Measurements from ENCODE around the gene SARDH. TPM values are rescaled to one million over a fixed set of nuclear protein-coding genes. Genes with fewer than 3 reads are reported as not detected.

Gene SARDH
- polyA plus RNA-seq, 1 donor (not counting 4 experiments of a cell fraction or from before 2014, with no cell fraction given), result 0.03 TPM

DNA sequence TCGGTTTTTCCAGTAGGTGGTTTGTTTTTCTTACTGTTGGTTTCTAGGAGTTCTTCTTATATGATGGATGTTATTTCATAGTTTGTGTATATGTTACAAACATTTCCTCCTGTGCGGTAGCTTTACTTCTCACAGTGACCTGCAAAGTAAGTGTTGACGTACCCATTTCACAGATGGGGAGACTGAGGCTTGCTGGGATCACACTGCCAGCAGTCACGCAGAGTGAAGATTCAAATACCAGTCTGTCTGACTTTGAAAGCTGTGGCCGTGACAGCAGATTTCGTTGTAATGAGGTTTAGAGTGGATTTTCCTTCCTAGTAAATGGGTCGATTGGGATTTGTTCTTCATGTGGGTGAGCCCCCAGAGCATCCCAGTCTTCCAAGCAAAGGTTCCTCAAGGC is 89.0 kb downstream of the SARDH start:
- DNase-seq (ENCODE audit: low read depth, low spot score) (no peak), FAIRE-seq (no peak)
- no peak overlapping the region for H3K4me2 ChIP-seq (ENCODE audit: control insufficient read depth, extremely low read depth, insufficient read depth, low read depth, low read length)
- TF ChIP-seq, protein P1, sequence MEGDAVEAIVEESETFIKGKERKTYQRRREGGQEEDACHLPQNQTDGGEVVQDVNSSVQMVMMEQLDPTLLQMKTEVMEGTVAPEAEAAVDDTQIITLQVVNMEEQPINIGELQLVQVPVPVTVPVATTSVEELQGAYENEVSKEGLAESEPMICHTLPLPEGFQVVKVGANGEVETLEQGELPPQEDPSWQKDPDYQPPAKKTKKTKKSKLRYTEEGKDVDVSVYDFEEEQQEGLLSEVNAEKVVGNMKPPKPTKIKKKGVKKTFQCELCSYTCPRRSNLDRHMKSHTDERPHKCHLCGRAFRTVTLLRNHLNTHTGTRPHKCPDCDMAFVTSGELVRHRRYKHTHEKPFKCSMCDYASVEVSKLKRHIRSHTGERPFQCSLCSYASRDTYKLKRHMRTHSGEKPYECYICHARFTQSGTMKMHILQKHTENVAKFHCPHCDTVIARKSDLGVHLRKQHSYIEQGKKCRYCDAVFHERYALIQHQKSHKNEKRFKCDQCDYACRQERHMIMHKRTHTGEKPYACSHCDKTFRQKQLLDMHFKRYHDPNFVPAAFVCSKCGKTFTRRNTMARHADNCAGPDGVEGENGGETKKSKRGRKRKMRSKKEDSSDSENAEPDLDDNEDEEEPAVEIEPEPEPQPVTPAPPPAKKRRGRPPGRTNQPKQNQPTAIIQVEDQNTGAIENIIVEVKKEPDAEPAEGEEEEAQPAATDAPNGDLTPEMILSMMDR (optimal IDR thresholded peaks at IDR 0.05 in 1 of 3, IDR thresholded peaks at IDR 0.05 in 1 of 3, conservative IDR thresholded peaks at IDR 0.05 in 1 of 3; ENCODE audit: extremely low read depth in 1 of 3, insufficient read depth in 2 of 3, low read length in 3 of 3), result no peak
- TF ChIP-seq EZH2 (IDR thresholded peaks at IDR 0.05; ENCODE audit: low read length), result no peak
- no peak overlapping the region for H2AFZ ChIP-seq (ENCODE audit: control insufficient read depth, low read length)
- H3K9me1 ChIP-seq (ENCODE audit: control insufficient read depth, extremely low read depth, insufficient read depth, low read length), result no peaks in the 10 kb centered on the region
- no peaks in the 10 kb centered on the region for H3K79me2 ChIP-seq (ENCODE audit: control insufficient read depth, insufficient read depth, low read length)
- H3K9me3 ChIP-seq (ENCODE audit: control insufficient read depth, low read depth, low read length), result no peaks in the 10 kb centered on the region
- peaks cover 15% of the 10 kb centered on the region for H3K27me3 ChIP-seq (ENCODE audit: control insufficient read depth, extremely low read depth, insufficient read depth, low read length)
- H3K27ac ChIP-seq (ENCODE audit: control insufficient read depth, insufficient read depth, low read length), result no peak overlapping the region
- dilution Hi-C loops (cut with MboI; ENCODE audit: extremely low pct_ligation_motif_present, low sequenced_read_pairs), result no loop called here
- no peaks in the 10 kb centered on the region for H3K36me3 ChIP-seq (ENCODE audit: control insufficient read depth in 2 of 2, extremely low read depth in 1 of 2, insufficient read depth in 2 of 2, low read length in 2 of 2)
- H3K9ac ChIP-seq (ENCODE audit: control insufficient read depth, extremely low read depth, insufficient read depth, low read length), result no peak overlapping the region
- H3K4me1 ChIP-seq (ENCODE audit: control insufficient read depth, extremely low read depth, insufficient read depth, low read length), result no peaks in the 10 kb centered on the region
- no peak overlapping the region for H3K4me3 ChIP-seq (ENCODE audit: control insufficient read depth in 2 of 3, extremely low read depth in 1 of 3, insufficient read depth in 2 of 3, low read depth in 1 of 3, low read length in 3 of 3)
- no peaks in the 10 kb centered on the region for H4K20me1 ChIP-seq (ENCODE audit: control insufficient read depth, extremely low read depth, insufficient read depth, low read length)

DNA sequence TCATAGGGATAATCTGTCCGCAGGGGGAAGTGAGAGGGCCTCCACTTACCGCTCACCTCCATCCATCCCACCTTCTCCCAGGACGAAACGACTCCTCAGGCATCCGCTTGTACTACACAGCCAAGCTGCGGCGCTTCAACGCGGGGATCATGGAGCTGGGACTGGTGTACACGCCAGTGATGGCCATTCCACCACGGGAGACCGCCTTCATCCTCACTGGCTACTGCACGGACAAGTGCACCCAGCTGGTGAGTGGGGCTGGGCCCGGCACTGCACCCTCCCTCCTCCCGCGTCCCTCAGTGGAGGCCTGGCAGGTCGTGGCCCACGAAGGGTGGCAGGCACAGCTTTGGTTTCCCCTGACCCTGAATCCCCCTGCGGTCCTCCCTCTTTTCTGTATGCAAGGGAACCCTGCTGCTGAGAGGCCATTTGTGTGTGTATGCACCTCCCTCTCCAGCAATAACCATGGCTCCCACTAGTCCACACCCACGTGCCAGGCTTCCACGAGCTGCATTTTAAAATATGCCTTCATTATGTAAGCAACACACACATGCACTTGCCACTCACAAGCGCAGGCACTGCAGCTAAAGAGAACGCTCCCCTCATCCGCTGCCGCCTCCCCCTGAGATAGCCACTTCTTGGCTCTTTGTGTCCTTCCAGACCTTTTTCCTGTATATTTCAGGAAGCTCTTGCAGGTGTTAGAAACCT is 90.2 kb downstream of the SARDH start:
- TF ChIP-seq, protein P1 (optimal IDR thresholded peaks at IDR 0.05 in 1 of 3, IDR thresholded peaks at IDR 0.05 in 1 of 3, conservative IDR thresholded peaks at IDR 0.05 in 1 of 3; ENCODE audit: extremely low read depth in 1 of 3, insufficient read depth in 2 of 3, low read length in 3 of 3), result no peak
- TF ChIP-seq EZH2 (IDR thresholded peaks at IDR 0.05; ENCODE audit: low read length), result no peak
- FAIRE-seq, result no peak
- H3K4me3 ChIP-seq (ENCODE audit: control insufficient read depth in 2 of 3, extremely low read depth in 1 of 3, insufficient read depth in 2 of 3, low read depth in 1 of 3, low read length in 3 of 3), result no peak overlapping the region
- no peaks in the 10 kb centered on the region for H3K79me2 ChIP-seq (ENCODE audit: control insufficient read depth, insufficient read depth, low read length)
- H3K9ac ChIP-seq (ENCODE audit: control insufficient read depth, extremely low read depth, insufficient read depth, low read length), result no peak overlapping the region
- no peaks in the 10 kb centered on the region for H3K4me1 ChIP-seq (ENCODE audit: control insufficient read depth, extremely low read depth, insufficient read depth, low read length)
- no peaks in the 10 kb centered on the region for H3K9me1 ChIP-seq (ENCODE audit: control insufficient read depth, extremely low read depth, insufficient read depth, low read length)
- H3K27me3 ChIP-seq (ENCODE audit: control insufficient read depth, extremely low read depth, insufficient read depth, low read length), result peaks cover 15% of the 10 kb centered on the region
- H4K20me1 ChIP-seq (ENCODE audit: control insufficient read depth, extremely low read depth, insufficient read depth, low read length), result no peaks in the 10 kb centered on the region
- no peaks in the 10 kb centered on the region for H3K9me3 ChIP-seq (ENCODE audit: control insufficient read depth, low read depth, low read length)
- DNase-seq (ENCODE audit: low read depth, low spot score), result no peak
- dilution Hi-C loops (cut with MboI; ENCODE audit: extremely low pct_ligation_motif_present, low sequenced_read_pairs), result no loop called here
- H2AFZ ChIP-seq (ENCODE audit: control insufficient read depth, low read length), result no peak overlapping the region
- H3K36me3 ChIP-seq (ENCODE audit: control insufficient read depth in 2 of 2, extremely low read depth in 1 of 2, insufficient read depth in 2 of 2, low read length in 2 of 2), result no peaks in the 10 kb centered on the region
- no peak overlapping the region for H3K4me2 ChIP-seq (ENCODE audit: control insufficient read depth, extremely low read depth, insufficient read depth, low read depth, low read length)
- no peak overlapping the region for H3K27ac ChIP-seq (ENCODE audit: control insufficient read depth, insufficient read depth, low read length)

Data from keratinocyte (primary cell).